GM23248 (cell line): Measurements from ENCODE around the gene CDC73.

ENCODE experiments used
- EZH2 ChIP-seq: fragments of 200-600 bp; sonication (generic); IDR thresholded peaks from 2 replicates; pipeline ENCODE4 v1.6.1; 2018; ENCODE audit warnings: antibody characterized with exemption, mild to moderate bottlenecking; ENCODE audit not compliant: insufficient read depth, poor library complexity, severe bottlenecking
- EZH2phosphoT487 ChIP-seq: fragments of 200-600 bp; sonication (generic); IDR thresholded peaks from 2 replicates; pipeline ENCODE4 v1.6.1; 2018; ENCODE audit warnings: antibody characterized with exemption, moderate library complexity, mild to moderate bottlenecking, low read depth; ENCODE audit not compliant: insufficient read depth

DNA sequence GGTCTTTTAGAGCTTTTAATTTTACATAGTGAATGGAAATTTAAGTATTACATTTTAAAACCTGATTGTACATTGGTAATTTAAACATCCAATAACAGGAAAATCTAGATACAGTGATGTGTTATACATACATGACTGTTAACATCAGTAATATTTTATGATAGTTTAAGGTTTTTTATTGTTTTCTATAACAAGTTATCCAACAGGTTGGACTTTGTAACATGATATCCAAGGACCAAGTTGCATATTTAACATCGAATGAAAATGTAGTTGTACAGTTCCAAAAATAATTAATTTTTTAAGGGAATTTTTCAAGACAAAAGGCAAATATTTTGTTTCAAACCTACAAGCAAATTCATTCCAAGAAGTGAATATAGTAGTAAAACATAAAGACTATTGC, 31.0 kb upstream of the CDC73 start:
- TF ChIP-seq EZH2 (no peak), EZH2phosphoT487 (no peak)
